AG09309 (cell line): ENCODE results near the gene RYR2.
"Not testable (repeated sequence)": the region's sequence is repeated elsewhere in the genome, so short reads cannot be mapped to it uniquely, and the experiment has no call there.

Experiments used
- DNase-seq: peaks from one replicate; pipeline ENCODE4 v3.0.0-alpha.2; 2010; ENCODE audit warnings: low read depth
- H3K4me3 ChIP-seq: 2 replicates; pipeline ENCODE4 v1.5.1; 2011; ENCODE audit warnings: mild to moderate bottlenecking, low read depth, low read length, moderate library complexity; ENCODE audit not compliant: control insufficient read depth
- TF ChIP-seq, protein P1 (sequence below): IDR thresholded peaks from 2 replicates; pipeline ENCODE4 v1.5.1; 2011; ENCODE audit warnings: mild to moderate bottlenecking, low read depth, low read length, inconsistent platforms; ENCODE audit not compliant: insufficient read depth, control insufficient read depth; ENCODE audit errors: missing control alignments

Gene RYR2

DNA sequence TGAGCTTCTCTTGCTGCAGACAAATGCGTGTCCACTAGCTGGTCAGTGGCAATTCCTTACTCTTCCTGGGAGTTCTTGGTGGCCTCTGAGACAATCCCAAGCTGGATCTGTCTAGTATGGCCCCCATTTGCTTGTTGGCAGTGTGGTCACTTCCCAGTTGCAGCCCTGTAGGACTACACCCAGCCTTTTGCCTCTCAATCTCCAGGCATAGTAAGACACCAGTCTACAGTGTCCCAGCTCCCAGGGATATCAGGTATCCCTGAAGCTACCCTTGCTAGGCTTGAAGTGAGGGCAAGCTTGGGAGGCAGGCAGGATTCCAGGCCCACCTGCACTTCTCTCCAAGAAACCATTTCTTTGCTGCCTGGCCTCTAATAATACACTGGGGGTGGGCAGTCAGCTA lies 316.6 kb downstream of the RYR2 start:
- DNase-seq: no peak
- TF ChIP-seq, protein P1, sequence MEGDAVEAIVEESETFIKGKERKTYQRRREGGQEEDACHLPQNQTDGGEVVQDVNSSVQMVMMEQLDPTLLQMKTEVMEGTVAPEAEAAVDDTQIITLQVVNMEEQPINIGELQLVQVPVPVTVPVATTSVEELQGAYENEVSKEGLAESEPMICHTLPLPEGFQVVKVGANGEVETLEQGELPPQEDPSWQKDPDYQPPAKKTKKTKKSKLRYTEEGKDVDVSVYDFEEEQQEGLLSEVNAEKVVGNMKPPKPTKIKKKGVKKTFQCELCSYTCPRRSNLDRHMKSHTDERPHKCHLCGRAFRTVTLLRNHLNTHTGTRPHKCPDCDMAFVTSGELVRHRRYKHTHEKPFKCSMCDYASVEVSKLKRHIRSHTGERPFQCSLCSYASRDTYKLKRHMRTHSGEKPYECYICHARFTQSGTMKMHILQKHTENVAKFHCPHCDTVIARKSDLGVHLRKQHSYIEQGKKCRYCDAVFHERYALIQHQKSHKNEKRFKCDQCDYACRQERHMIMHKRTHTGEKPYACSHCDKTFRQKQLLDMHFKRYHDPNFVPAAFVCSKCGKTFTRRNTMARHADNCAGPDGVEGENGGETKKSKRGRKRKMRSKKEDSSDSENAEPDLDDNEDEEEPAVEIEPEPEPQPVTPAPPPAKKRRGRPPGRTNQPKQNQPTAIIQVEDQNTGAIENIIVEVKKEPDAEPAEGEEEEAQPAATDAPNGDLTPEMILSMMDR: no peak
- H3K4me3 ChIP-seq: no peak overlapping the region

DNA sequence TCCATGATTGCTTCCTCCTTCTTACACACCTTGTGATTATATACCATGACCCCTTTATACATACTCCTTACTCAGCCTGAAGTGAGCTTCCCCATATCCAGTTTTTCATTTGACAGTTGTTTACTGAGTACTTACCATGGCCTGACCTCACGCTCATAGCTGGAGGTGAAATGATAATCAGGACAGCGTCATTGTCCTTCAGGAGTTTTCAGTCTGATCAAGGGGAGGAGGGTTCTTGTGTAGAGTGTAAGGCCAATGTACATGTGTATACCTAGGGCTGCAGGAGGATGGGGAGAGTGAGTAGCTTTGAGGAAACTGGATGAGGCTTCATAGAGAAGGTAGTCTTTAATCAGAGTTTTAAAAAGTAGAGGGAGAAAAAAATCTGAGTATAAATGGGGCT lies 325.8 kb downstream of the RYR2 start:
- DNase-seq: no peak
- no peak overlapping the region for H3K4me3 ChIP-seq
- TF ChIP-seq, protein P1: no peak

DNA sequence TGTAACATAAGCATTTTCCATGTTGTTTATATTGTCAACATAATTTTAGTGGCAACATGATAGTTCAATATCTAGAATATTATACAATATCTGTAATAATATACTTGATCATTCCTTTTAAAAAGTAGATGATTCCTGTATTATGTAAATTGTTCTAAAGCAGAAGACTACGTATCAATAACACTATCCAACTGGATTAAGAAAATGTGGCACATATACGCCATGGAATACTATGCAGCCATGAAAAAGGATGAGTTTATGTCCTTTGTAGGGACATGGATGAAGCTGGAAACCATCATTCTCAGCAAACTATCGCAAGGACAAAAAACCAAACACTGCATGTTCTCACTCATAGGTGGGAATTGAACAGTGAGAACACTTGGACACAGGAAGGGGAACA lies 329.5 kb downstream of the RYR2 start:
- not testable (repeated sequence) for H3K4me3 ChIP-seq, DNase-seq

DNA sequence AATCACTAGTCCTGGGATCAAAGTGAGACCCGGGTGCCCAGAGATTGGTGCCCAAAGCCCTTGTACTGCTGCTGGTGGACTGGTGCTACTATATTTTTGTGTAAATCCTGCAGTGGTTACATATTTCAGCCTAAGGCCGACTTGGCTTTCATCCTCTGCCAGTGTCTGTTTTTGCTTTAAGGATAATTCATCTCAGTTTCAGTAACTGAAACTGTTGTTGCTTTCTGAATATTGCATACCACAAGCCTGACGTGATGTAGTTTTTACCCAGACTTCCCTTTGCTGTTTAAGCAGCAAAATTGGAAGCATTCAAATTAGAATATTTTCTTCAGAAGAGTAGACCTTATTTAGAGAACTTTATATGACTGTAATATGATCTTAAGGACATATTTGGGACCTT lies 341.8 kb downstream of the RYR2 start:
- no peak for DNase-seq
- no peak overlapping the region for H3K4me3 ChIP-seq
- TF ChIP-seq, protein P1: no peak

DNA sequence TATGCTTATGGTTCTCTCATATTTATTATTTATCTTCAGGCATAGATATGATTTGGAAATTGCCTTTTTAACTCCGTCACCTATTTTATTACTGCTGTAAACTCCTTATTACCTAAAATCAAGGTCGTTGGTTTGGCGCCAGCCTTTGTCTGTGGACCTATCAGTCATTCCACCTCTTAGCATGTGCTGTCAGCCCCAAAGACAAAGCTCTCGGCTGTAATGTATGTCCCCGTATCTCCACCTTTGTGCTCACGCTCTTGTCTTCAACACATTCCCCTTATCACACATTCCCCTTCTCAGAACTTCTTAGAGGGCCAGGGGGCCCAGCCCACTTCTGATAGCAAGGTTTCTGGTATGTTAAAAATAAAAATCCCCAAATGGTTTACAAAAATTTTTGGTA lies 342.2 kb downstream of the RYR2 start:
- no peak overlapping the region for H3K4me3 ChIP-seq
- no peak for DNase-seq
- TF ChIP-seq, protein P1: no peak

DNA sequence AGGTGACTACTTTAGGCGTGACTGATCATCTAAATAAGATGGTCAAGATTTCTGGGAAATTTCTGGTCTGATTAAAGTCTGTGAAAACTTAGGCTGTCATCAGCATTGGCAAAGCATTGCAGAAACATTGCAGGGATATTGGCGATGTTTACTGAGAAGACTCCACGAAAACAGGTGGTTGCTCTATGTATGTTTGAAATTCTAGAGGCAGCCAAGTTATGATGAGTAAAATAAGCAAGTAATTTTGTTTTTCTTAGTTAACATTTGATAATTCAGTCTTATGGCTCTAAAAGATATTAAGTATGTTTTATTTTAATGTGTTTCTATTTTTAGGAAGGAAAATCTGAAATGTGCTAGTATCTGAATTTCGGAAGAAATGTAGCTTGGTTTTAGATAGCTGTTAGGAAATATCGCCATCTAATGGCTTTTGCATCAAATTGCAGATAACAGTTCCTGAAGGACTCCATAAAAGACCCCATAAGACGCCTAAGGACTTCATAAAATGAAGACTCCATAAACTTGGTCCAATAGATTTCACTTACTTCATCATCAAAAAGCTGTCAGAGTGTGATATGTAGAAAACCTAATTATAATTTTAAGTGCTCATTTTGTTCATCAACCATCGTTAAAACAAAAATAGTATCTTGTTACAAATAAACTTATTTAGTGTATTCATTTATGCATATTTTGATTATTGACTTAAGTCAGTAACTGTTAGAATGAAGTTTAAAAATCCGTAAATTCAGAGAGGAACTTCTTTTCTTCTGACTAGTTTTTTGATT lies 344.6 kb downstream of the RYR2 start:
- TF ChIP-seq, protein P1: peak; percentile 48
- DNase-seq: no peak
- no peak overlapping the region for H3K4me3 ChIP-seq

DNA sequence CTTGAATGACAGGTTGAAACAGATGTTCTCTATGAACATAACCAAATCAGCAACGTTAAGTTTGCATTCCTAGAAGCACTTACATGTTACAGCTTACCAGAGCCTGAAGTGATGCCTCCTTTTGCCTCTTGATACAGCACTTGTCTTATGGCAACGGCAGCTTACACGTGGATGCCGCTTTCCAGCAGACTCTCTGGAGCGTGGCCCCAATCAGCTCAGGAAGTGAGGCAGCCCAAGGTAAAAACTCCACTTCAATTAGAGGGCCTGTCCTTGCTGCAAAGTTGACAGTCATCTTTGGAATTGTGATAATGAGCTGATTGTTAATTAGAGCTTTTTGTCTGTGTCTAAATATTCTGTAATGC lies 345.1 kb downstream of the RYR2 start:
- no peak for DNase-seq
- TF ChIP-seq, protein P1: no peak
- no peak overlapping the region for H3K4me3 ChIP-seq
